HT1080 (cell line): Measurements from ENCODE around the gene TLCD1. TPM values are rescaled to one million over a fixed set of nuclear protein-coding genes. Genes with fewer than 3 reads are reported as not detected.

Experiments
- DNase-seq: peaks from one replicate; pipeline ENCODE4 v3.0.0-alpha.2; 2015; ENCODE audit warnings: low read depth
- small RNA-seq: library from RNA; depleted of rRNA; stranded (forward); fragments of <200 nt; gene quantifications from one replicate; pipeline ENCODE3, GENCODE V24; 2014
- total RNA-seq: library from RNA; depleted of rRNA; stranded (reverse); fragments of >200 nt; shearing (Covaris generic); gene quantifications from 2 replicates; pipeline ENCODE4 v1.2.3, GENCODE V29; 2014; rRNA removed

Gene TLCD1
- total RNA-seq, 1 experiment from 2014 or later, result 28.8 TPM

- no peak for DNase-seq
Observed at GRCh38 chr17:28689011-28689410, 37.0 kb downstream of the TLCD1 start.

DNA sequence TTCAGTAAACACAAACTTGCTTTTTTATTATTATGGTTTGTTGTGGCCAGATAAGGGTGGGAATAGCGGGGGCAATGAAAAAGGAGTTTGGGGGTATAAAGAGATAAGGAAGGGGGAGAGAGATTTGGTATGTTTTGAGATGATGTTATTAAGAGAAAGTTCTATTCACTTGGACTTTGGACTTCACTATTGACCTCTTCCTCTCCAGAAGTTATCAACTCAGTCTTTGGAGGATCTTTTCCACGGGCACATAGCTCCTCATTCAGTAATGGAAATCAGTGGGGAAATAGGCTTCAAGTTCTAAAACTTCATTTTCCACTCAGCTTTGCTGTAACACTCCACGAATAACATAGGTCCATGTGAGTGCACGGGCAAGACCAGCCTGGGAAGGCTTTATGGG lies 37.6 kb downstream of the TLCD1 start:
- no peak for DNase-seq

DNA sequence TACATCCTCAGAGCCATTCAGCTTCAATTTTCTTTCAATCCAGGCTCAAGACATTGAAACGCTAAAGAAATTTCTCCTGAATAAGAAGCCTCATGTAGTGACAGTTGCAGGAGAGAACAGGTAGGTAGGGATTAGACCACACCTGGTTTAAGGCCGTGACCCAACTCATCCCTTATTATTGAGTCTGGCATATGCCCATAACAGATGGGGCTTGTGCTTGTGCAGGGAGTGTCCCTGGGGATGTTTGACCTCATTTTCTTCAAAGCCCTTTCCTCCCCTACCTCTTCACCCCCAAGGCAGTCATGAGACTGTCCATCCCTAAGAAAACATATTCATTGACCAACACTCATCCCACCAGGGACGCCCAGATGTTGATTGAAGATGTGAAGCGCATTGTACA lies 39.7 kb downstream of the TLCD1 start:
- no peak for DNase-seq

DNA sequence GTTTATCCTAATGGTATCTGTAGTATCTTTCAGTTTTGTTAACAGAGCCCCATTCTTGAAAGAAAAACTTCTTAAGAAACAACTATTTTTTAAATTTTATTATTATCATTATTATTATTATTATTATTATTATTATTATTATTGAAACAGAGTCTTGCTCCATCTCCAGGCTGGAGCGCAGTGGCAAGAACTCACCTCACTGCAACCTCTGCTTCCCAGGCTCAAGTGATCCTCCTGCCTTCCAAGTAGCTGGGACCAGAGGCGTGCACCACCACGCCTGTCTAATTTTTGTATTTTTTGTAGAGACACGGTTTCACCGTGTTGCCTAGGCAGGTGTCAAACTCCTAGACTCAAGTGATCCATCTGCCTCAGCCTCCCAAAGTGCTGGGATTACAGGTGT lies 40.7 kb downstream of the TLCD1 start:
- no peak for DNase-seq

- peak; percentile 13 for DNase-seq
Observed at GRCh38 chr17:28684963-28685362, 41.1 kb downstream of the TLCD1 start.

- no peak for DNase-seq
Observed at GRCh38 chr17:28682655-28683054, 43.4 kb downstream of the TLCD1 start.

GRCh38 chr17:28675980-28676379 lies 50.1 kb downstream of the TLCD1 start:
- no peak for DNase-seq

DNA sequence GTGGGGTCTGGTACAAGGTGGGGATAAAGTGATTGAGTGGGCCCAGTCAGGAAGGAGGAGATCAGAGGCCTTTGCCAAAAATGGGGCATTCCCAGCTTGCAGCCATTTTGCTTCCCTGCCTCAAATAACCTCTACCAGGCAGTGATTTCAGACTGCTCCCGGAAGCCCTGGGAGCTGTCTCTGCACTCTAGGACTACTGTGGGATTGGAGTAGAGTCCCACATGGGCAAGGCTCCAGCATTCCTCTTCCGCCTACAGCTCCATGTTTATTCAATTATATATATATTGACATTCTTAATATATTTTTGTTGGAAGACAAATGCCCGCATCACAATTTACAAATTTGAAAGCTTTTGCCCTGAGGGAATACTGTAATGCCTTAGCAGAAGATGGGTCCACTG lies 50.5 kb downstream of the TLCD1 start:
- no peak for DNase-seq

Small RNA genes lying within 50 kb of the gene (small RNA-seq; reads per million reads assigned to genes)
- gene SNORD42A (not detected), gene SNORD42B (not detected), gene SNORD4A (not detected), gene SNORD4B (not detected)

Other genes starting within 250 kb of the TLCD1 start
- gene FOXN1, start 219.9 kb downstream of the TLCD1 start, total RNA-seq, result not detected in 2 replicates
- 57.8 and 58.4 TPM in 2 replicates for gene UNC119, start 173.6 kb downstream of the TLCD1 start, total RNA-seq
- gene PIGS, start 154.7 kb downstream of the TLCD1 start, total RNA-seq, result 34.1 and 43.0 TPM in 2 replicates
- gene ALDOC, start 149.3 kb downstream of the TLCD1 start, total RNA-seq, result 17.1 and 18.4 TPM in 2 replicates
- gene SPAG5, start 127.2 kb downstream of the TLCD1 start, total RNA-seq, result 84.5 and 93.0 TPM in 2 replicates
- 2.8 and 5.8 TPM in 2 replicates for gene RSKR, start 112.0 kb downstream of the TLCD1 start, total RNA-seq
- 160 and 168 TPM in 2 replicates for gene BLTP2, start 81.1 kb downstream of the TLCD1 start, total RNA-seq
- gene SDF2, start 64.3 kb downstream of the TLCD1 start, total RNA-seq, result 49.3 and 64.3 TPM in 2 replicates
- gene SUPT6H, start 64.0 kb downstream of the TLCD1 start, total RNA-seq, result 48.7 and 52.3 TPM in 2 replicates
- 0.80 and 1.3 TPM in 2 replicates for gene PROCA1, start 14.3 kb downstream of the TLCD1 start, total RNA-seq
- 134 and 141 TPM in 2 replicates for gene RAB34, start 8.4 kb downstream of the TLCD1 start, total RNA-seq
- 1,148 and 1,282 TPM in 2 replicates for gene RPL23A, start 6.2 kb downstream of the TLCD1 start, total RNA-seq
- 3.2 and 4.5 TPM in 2 replicates for gene NEK8, start 2.6 kb upstream of the TLCD1 start, total RNA-seq
- 68.7 and 80.7 TPM in 2 replicates for gene TRAF4, start 17.8 kb upstream of the TLCD1 start, total RNA-seq
- 4.4 and 11.9 TPM in 2 replicates for gene FAM222B, start 116.6 kb upstream of the TLCD1 start, total RNA-seq
- 35.4 and 47.1 TPM in 2 replicates for gene ERAL1, start 128.8 kb upstream of the TLCD1 start, total RNA-seq
- gene FLOT2, start 171.5 kb upstream of the TLCD1 start, total RNA-seq, result 23.4 and 28.1 TPM in 2 replicates
- gene DHRS13, start 176.8 kb upstream of the TLCD1 start, total RNA-seq, result 8.7 and 13.6 TPM in 2 replicates
- 21.1 and 24.7 TPM in 2 replicates for gene PHF12, start 225.3 kb upstream of the TLCD1 start, total RNA-seq